Body of pancreas (tissue), 4 donors: ENCODE data around the gene MEF2D.

Source experiments
- POLR2A ChIP-seq, 3 donors: fragments of 450-650 bp; IDR thresholded peaks; one replicate each; pipeline ENCODE4 v1.6.1; 2016; ENCODE audit warnings: antibody characterized with exemption in 3 of 3, mild to moderate bottlenecking in 2 of 3
- TF ChIP-seq, protein P1 (sequence below), 7 experiments: fragments of 450-650 bp in 4 of 7; fragments of 200-600 bp in 3 of 7; sonication (generic) in 3 of 7; IDR thresholded peaks; one replicate each; pipeline ENCODE4 v1.5.1; 2016 to 2019; ENCODE audit warnings: antibody characterized with exemption in 7 of 7

DNA sequence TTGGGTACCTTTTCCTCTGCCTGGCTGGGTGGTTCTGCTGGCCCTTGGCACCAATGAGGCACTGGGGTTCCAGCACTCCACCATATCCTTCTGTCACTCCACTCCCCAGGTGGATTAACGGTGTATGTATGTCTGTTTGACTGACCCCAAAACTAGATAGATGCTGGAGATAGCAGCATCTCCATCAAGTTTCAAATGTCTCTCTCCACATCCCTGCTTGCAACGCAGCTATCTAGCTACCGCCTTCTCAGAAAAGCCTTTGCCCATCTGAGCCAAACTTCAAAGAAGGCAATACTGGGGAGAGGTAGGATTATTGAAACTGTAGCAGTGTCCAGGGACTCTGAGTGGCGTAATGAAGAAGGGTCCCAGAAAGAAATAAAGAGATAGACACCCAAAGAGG is 67.5 kb downstream of the MEF2D start:
- TF ChIP-seq, protein P1, sequence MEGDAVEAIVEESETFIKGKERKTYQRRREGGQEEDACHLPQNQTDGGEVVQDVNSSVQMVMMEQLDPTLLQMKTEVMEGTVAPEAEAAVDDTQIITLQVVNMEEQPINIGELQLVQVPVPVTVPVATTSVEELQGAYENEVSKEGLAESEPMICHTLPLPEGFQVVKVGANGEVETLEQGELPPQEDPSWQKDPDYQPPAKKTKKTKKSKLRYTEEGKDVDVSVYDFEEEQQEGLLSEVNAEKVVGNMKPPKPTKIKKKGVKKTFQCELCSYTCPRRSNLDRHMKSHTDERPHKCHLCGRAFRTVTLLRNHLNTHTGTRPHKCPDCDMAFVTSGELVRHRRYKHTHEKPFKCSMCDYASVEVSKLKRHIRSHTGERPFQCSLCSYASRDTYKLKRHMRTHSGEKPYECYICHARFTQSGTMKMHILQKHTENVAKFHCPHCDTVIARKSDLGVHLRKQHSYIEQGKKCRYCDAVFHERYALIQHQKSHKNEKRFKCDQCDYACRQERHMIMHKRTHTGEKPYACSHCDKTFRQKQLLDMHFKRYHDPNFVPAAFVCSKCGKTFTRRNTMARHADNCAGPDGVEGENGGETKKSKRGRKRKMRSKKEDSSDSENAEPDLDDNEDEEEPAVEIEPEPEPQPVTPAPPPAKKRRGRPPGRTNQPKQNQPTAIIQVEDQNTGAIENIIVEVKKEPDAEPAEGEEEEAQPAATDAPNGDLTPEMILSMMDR (IDR thresholded peaks at IDR 0.05) = no peak
- TF ChIP-seq POLR2A (IDR thresholded peaks at IDR 0.05) = no peak
